NCI-H82 (cell line): Measurements from ENCODE around the gene MBD3L2B.
"Not testable (repeated sequence)": the region's sequence is repeated elsewhere in the genome, so short reads cannot be mapped to it uniquely, and the experiment has no call there.

Experiments used
- DNase-seq: peaks from one replicate; lab custom pipeline; 2025; lab: John Stamatoyannopoulos, UW

The MBD3L2B gene

DNA sequence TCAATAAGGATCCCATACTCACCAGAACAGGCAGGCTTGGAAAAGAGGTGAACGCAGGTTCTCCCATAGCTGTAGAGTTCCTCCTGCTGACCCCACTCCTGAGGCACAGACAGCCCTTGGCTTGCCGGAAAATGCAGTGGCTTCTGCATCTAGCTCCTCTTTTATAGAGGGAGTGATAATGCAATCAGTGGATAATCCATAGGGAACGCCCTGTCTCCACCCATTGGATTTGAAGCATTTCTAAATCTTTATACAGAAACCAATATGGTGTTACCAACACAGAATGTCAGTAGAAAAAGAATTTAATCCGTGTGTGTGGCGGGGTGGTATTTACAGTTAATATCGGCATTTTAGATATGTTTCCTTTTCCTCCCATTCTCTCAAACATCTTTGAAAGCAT lies at the start of gene MBD3L2B:
MBD3L2B (minus strand) TSS at position 101 of the 400 bp plus-strand sequence; CDS start at position 67, 34 bp downstream.
- DNase-seq: not testable (repeated sequence)

DNA sequence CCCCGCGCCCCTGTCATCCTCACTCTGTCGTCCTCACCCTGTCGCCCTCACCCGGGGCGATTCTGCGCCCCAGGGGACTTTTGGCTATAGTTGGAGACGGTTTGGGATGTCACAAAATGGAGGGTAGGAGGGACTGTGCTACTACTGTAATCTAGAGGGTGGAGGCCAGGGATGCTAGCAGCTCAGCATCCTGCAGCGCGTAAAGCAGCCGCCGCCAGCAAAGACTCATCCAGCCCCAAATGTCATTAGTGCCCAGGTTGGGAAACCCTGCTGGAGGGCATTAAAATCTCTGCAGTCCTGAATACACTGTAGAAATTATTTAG lies 48.6 kb upstream of the MBD3L2B start:
- no peak for DNase-seq

DNA sequence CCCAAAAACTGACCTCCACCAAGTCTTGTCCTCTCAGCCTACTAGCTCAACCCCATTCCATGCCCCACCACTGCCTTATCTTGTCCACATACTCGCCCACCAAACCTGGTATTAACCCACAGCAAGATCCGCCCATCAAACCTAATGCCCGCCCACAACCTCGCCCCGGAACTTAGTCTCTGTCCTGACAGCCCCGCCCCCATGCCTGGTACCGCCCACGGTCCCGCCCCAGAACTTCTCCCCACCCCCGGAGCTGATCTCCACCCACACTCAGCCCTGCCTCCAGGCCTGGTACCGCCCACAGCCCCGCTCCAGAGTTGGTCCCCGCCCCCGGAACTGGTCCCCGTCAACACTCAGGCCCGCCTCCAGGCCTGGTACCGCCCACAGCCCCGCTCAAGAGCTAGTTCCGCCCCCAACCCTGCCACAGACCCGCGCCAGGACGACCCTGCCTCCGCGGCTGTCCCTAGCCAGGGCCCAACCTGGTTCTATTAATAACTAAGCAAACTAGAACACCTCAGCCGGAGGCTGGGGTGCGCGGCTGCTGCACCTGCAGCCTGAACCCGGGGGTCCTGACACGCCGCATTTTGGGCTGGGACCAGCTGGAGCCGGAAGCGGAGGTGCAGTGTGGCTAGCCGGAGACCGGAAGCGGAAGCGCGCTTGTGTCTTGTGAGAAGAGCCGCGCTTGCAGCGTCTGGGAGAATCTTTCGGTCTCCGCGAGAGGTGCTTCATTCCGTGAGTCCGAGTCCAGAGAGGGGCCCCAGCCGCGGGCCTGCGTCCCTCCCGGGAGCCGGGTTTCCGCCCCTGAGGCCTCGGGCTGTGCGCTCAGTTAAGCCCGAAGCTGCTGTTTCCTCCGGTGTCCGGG lies 48.0 kb upstream of the MBD3L2B start, which contains the start of gene ZNF557:
ZNF557 (plus strand) TSS at position 662 of the 862 bp plus-strand sequence. CDS start 5,372 bp downstream, outside the sequence.
- DNase-seq: peak; percentile 97

DNA sequence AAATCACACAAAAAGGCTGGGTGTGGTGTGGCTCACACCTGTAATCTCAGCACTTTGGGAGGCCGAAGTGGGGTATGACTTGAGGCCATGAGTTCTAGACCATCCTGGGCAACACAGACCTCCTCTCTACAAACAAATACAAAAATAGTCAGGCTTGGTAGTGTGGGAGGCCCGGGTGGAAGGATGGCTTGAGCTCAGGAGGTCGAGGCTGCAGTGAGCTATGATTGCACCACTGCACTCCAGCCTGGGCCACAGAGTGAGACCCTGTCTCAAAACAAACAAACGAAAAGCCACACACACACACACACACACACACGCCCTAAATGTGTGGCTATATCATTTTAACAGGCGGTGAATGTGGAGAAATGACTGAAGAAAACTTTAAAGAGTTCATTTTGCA lies 47.4 kb upstream of the MBD3L2B start:
- no peak for DNase-seq

DNA sequence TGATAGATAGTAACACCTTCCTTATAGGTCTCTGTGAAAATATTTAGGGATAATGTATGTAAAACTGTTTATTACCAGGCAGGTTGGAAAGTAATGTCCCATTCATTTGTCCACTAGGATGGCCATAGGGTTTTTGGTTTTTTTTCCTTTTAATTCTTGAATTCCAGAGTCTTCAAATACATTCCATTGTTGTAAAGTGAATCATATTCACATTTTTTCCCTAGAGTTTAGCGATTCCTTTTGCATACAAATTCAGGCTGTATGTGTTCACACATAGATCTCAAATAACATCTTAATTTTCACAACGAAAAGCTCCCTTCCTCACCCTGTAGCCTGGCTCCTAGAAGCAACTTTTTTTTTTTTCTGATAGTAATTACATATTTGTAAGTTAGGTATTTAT lies 46.5 kb upstream of the MBD3L2B start:
- DNase-seq: no peak

DNA sequence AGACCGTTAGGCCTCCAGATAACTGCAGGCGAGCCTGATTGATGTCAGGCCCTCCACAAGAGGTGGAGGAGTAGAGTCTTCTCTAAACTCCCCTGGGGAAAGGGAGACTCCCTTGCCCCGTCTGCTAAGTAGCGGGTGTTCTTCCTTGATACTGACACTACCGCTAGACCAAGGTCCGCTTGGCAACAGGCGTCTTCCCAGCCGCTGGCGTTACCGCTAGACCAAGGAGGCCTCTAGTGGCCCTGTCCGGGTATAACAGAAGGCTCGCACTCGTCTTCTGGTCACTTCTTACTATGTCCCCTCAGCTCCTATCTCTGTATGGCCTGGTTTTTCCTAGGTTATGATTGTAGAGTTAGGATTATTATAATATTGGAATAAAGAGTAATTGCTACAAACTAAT lies 45.9 kb upstream of the MBD3L2B start:
- peak; percentile 68 for DNase-seq

DNA sequence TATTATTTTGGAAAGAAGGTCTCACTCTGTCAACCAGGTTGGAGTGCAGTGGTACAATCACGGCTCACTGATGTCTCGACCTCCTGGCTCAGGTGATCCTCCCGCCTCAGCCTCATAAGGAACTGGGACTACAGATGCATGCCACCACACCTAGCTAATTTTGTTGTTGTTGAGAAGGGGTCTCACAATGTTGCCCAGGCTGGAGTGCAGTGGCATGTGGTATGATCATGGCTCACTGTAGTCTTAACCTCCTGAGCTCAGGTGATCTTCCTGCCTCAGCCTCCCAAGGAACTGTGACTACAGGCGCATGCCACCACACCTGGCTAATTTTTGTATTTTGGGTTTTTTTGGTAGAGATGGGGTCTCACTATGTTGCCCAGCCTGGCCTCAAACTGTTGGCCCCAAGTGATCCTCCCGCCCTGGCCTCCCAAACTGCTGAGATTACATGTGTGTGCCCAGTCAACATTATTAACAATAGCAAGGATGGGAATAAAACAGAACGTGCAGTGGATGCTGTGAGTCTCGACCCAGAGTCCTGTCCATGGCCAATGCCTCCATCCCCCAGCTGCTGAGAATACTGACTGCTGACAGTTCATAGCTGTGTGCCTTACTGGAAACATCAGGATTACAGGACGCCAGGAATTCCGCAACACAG lies 42.7 kb upstream of the MBD3L2B start:
- no peak for DNase-seq

DNA sequence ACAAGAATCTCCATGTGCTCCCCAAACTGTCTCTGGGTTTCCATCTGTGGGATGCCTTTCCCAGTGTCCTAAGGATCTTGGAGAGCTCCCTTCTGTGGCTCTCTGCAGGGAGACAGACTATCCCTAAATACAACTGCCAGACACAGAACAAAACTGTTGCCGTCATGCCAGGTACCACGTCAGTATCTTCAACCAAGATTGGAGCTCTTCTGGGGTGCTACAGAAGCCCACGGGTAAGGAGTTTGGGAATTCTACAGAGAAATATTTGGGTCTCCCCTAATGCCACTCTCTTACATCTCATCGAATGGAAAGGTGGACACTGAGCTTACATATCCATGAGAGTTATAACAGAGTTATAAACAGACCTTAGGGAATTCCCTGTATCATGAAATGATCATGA lies 42.1 kb upstream of the MBD3L2B start:
- peak; percentile 12 for DNase-seq

DNA sequence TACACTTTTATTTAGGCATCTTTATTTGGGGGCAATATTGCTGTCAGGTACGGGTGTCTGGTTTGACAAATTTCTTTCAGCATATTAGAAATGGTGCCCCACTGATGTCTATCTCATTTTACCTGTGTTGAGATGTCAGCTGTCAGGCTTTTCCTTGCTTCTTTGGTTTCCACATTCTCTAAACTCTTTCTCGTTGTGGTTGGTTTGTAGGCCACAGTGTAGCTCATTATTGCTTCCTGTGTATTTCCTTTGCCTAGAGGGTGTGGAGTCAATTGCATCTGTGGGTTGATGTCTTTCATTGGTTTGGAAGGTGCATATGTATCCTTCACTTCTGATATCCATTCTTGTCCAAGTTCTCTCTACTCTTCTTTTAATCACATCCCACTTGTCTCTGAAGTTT lies 38.7 kb upstream of the MBD3L2B start:
- not testable (repeated sequence) for DNase-seq

DNA sequence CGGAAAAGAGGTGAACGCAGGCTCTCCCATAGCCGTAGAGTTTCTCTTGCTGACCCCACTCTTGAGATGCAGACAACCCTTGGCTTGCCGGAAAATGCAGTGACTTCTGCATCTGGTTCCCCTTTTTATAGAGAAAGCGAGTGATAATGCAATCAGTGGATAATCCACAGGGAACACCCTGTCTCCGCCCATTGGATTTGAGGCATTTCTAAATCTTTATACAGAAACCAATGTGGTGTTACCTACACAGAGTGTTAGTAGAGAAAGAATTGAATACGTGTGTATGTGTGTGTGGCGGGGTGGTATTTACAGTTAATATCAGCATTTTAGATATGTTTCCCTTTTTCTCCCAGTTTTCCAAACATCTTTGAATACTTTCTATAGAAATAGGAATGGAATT lies 37.3 kb upstream of the MBD3L2B start, which contains the start of gene MBD3L3:
MBD3L3 (minus strand) TSS at position 101 of the 400 bp plus-strand sequence; CDS start at position 30, 71 bp downstream.
- DNase-seq: not testable (repeated sequence)

DNA sequence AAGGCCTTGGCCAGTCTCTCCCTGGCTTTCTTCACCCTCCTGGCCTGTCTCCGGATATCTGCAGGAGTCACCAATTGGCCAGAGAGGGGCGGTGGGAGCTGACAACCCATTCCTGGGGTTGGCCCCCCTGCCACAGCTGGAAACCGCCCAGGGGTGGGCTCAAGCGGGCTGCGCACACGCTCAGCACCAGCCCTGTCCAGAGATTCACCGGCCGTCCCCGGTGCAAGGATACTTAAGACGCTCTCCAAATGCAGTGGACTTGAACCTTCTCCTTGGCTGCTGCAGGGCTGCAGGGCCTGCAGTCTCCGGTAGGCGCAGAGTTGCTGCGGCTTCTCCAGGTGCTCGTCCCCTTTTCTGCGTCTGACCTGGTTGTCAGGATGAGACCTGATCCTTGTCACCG lies 35.1 kb upstream of the MBD3L2B start:
- DNase-seq: not testable (repeated sequence)

DNA sequence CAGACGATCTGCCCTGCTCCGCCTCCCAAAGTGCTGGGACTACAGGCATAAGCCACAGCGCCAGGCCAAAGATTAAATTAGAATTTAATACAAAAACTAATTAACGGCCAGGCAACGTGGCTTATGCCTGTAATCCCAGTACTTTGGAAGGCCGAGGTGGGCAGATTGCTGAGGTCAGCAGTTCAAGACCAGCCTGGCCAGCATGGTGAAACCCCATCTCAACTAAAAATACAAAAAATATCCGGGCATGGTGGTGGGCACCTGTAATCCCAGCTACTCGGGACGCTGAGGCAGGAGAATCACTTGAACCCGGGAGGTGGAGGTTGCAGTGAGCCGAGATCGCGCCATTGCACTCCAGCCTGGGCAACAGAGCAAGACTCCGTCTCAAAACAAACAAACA lies 34.4 kb upstream of the MBD3L2B start:
- DNase-seq: not testable (repeated sequence)

DNA sequence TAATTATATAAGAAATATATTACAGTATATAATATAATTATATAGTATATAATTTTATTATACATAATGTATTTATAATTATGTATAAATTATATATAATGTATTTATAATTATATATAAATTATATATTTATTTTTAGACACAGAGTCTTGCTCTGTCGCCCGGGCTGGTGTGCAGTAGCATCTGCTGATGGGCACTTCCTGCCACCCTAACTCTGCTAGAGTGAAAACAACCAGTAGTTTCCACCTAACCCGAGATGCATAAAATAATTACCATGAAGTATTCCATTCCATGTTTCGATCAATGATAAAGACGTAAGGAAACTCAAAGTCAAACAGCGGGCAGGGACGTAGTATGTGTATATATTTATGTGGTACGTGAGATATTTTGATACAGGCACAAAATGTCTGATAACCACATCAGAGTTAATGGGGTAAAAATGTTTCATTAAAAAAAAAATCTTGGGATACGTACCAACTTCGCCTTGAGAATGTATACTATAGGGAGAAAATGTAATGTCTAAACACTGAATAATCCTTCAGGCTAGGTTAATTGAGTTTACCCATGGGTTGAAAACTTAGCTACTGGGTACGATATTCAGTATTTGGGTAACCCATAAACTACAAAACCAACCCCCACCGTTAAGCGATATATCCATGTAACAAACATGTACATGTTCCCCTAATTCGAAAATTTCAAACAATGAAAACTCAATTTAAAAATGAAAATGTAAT lies 33.6 kb upstream of the MBD3L2B start:
- not testable (repeated sequence) for DNase-seq

DNA sequence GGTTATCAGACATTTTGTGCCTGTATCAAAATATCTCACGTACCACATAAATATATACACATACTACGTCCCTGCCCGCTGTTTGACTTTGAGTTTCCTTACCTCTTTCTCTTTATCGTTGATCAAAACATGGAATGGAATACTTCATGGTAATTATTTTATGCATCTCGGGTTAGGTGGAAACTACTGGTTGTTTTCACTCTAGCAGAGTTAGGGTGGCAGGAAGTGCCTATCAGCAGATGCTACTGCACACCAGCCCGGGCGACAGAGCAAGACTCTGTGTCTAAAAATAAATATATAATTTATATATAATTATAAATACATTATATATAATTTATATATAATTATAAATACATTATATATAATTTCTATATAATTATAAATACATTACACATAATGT lies 31.7 kb upstream of the MBD3L2B start:
- DNase-seq: not testable (repeated sequence)

DNA sequence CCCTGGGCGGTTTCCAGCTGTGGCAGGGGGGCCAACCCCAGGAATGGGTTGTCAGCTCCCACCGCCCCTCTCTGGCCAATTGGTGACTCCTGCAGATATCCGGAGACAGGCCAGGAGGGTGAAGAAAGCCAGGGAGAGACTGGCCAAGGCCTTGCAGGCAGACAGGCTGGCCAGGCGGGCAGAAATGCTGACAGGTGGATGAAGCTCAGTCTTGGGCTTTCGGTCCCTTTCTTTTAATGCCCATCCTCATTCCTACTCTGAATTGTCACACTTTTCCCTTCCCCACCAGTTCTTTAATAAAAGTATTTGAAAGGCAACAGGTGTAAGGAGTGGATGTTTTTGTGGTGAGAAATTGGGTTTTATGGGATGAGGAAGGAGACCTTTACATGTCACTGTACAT lies 30.2 kb upstream of the MBD3L2B start:
- not testable (repeated sequence) for DNase-seq

DNA sequence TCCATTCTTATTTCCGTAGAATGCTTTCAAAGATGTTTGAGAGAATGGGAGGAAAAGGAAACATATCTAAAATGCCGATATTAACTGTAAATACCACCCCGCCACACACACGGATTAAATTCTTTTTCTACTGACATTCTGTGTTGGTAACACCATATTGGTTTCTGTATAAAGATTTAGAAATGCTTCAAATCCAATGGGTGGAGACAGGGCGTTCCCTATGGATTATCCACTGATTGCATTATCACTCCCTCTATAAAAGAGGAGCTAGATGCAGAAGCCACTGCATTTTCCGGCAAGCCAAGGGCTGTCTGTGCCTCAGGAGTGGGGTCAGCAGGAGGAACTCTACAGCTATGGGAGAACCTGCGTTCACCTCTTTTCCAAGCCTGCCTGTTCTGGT lies 27.8 kb upstream of the MBD3L2B start, which contains the start of gene MBD3L2:
MBD3L2 (plus strand) TSS at position 301 of the 400 bp plus-strand sequence; CDS start at position 354, 53 bp downstream.
- not testable (repeated sequence) for DNase-seq

DNA sequence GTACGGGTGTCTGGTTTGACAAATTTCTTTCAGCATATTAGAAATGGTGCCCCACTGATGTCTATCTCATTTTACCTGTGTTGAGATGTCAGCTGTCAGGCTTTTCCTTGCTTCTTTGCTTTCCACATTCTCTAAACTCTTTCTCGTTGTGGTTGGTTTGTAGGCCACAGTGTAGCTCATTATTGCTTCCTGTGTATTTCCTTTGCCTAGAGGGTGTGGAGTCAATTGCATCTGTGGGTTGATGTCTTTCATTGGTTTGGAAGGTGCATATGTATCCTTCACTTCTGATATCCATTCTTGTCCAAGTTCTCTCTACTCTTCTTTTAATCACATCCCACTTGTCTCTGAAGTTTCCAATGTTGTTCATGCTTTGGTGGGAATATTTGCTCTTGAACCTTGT lies 20.3 kb upstream of the MBD3L2B start:
- DNase-seq: not testable (repeated sequence)

DNA sequence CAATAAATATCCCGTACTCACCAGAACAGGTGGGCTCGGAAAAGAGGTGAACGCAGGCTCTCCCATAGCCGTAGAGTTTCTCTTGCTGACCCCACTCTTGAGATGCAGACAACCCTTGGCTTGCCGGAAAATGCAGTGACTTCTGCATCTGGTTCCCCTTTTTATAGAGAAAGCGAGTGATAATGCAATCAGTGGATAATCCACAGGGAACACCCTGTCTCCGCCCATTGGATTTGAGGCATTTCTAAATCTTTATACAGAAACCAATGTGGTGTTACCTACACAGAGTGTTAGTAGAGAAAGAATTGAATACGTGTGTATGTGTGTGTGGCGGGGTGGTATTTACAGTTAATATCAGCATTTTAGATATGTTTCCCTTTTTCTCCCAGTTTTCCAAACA lies 18.8 kb upstream of the MBD3L2B start, which contains the start of gene MBD3L4:
MBD3L4 (minus strand) TSS at position 101 of the 400 bp plus-strand sequence; CDS start at position 66, 35 bp downstream.
- DNase-seq: not testable (repeated sequence)

DNA sequence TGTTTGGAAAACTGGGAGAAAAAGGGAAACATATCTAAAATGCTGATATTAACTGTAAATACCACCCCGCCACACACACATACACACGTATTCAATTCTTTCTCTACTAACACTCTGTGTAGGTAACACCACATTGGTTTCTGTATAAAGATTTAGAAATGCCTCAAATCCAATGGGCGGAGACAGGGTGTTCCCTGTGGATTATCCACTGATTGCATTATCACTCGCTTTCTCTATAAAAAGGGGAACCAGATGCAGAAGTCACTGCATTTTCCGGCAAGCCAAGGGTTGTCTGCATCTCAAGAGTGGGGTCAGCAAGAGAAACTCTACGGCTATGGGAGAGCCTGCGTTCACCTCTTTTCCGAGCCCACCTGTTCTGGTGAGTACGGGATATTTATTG lies 9.0 kb upstream of the MBD3L2B start, which contains the start of gene MBD3L5:
MBD3L5 (plus strand) TSS at position 301 of the 400 bp plus-strand sequence; CDS start at position 335, 34 bp downstream.
- not testable (repeated sequence) for DNase-seq

DNA sequence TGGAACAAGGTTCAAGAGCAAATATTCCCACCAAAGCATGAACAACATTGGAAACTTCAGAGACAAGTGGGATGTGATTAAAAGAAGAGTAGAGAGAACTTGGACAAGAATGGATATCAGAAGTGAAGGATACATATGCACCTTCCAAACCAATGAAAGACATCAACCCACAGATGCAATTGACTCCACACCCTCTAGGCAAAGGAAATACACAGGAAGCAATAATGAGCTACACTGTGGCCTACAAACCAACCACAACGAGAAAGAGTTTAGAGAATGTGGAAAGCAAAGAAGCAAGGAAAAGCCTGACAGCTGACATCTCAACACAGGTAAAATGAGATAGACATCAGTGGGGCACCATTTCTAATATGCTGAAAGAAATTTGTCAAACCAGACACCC lies 7.6 kb upstream of the MBD3L2B start:
- not testable (repeated sequence) for DNase-seq

DNA sequence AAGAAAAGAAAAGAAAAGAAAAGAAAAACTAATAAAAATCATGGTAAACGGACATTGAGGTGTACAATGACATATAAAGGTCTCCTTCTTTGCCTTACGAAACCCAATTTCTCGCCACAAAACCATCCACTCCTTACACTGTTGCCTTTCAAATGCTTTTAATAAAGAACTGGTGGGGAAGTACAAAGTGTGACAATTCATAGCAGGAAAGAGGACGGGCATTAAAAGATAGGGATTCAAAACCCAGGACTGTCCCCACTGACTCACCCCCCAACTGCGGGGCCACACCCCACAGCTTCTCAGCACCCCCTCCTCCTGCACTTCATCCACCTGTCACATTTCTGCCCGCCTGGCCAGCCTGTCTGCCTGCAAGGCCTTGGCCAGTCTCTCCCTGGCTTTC lies 2.4 kb downstream of the MBD3L2B start:
- no peak for DNase-seq

DNA sequence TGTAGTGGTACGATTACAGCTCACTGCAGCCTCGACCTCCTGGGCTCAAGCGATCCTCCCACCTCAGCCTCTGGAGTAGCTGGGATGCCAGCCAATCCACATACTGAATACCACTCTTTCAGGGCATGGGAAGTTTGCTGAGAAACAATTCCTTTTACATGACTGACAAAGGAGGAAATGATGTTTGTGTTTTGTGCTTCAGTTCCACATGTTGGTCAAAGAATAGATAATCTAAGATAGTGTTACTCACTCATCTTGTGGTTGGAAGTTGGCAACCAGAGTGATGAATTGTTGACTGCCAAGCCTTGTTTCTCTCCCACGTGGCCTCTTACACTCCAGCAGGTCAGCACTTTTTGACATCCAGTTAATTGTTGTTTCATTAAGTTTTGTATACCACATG lies 7.6 kb downstream of the MBD3L2B start:
- DNase-seq: no peak
